Left ventricle myocardium inferior (tissue), 1 donor: ENCODE results near the gene NANOS2. TPM values are rescaled to one million over a fixed set of nuclear protein-coding genes. Genes with fewer than 3 reads are reported as not detected.

Experiments used
- DNase-seq: peaks from one replicate; pipeline ENCODE4 v3.0.0-alpha.2; 2020
- H3K27ac ChIP-seq: fragments of 200-600 bp; replicated peaks from 2 replicates; pipeline ENCODE4 v1.8.0; 2021
- H3K27me3 ChIP-seq: fragments of 200-600 bp; 2 replicates; pipeline ENCODE4 v1.8.0; 2021; ENCODE audit warnings: low read depth
- H3K36me3 ChIP-seq: fragments of 200-600 bp; 2 replicates; pipeline ENCODE4 v1.8.0; 2021
- H3K4me1 ChIP-seq: fragments of 200-600 bp; 2 replicates; pipeline ENCODE4 v1.8.0; 2021
- H3K4me3 ChIP-seq: fragments of 200-600 bp; 2 replicates; pipeline ENCODE4 v1.8.0; 2021; ENCODE audit warnings: mild to moderate bottlenecking, moderate library complexity
- H3K9me3 ChIP-seq: fragments of 200-600 bp; replicated peaks from 2 replicates; pipeline ENCODE4 v1.8.0; 2021
- intact Hi-C: fragments of 100-400 bp; cut with micrococcal nuclease; formaldehyde crosslinking; loops from one replicate; pipeline ENCODE4 v1.11.0; 2022
- total RNA-seq: library from RNA; stranded (reverse); fragmentation: NEBNext Ultra II Directional; extraction: Animal tissue kit (Norgen Biotek cat#: 25700); gene quantifications from one replicate; pipeline ENCODE4 v1.2.1, GENCODE V29; 2021
- TF ChIP-seq, protein P1 (sequence below): fragments of 200-600 bp; IDR thresholded peaks from 2 replicates; pipeline ENCODE4 v1.8.0; 2021; ENCODE audit warnings: antibody characterized with exemption, mild to moderate bottlenecking, borderline replicate concordance
- donor health status: DM: no; HTN: yes; CAD: no; lungs with severe emphysema.

Gene NANOS2
- total RNA-seq, 1 donor from 2014 or later, result not detected

DNA sequence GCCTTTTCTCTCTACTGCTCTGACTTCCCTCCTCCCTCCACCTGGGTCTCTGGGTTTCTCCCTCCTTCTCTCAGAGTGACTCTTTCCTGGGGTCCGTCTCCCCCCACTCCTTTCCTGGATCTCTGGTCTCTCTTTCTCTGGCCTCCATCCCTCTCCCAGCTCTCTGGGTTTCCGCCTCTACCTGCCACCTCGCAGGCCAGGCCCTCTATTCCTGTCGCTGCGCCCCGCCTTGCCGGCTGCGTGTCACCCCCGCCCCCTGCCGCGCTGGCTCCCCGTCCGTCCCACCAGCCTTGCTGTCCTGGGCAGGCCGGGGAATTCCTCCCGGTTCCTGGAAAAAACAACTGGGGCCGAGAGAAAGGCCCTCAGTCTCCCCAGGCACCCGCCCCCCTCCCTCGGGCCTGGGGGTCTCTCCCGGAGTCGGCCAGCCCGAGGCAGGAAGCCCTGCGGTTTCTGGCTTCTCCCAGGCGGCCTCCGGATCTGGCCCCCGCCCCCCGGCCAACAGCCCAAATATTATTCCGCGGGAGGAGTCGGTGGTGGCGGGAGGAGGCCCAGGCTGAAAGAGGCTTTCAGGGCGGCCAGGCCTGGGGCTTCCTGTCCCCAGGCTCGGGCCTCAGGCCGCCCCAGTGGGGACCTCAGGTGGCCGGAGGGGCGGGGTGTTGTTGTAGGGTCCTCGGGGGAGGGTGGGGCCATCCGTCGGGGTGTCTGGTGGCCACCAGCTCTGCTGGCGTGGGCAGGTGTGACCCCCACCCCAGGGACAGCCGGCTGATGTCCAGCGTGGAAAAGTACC is 38.0 kb downstream of the NANOS2 start:
- H3K9me3 ChIP-seq, result no peaks in the 10 kb centered on the region
- intact Hi-C loops, result no loop called here
- no peaks in the 10 kb centered on the region for H3K36me3 ChIP-seq
- peaks cover 17% of the 10 kb centered on the region for H3K27me3 ChIP-seq
- H3K4me3 ChIP-seq, result peak overlapping the region; percentile 48
- peak overlapping the region; percentile 70 for H3K27ac ChIP-seq
- TF ChIP-seq, protein P1, sequence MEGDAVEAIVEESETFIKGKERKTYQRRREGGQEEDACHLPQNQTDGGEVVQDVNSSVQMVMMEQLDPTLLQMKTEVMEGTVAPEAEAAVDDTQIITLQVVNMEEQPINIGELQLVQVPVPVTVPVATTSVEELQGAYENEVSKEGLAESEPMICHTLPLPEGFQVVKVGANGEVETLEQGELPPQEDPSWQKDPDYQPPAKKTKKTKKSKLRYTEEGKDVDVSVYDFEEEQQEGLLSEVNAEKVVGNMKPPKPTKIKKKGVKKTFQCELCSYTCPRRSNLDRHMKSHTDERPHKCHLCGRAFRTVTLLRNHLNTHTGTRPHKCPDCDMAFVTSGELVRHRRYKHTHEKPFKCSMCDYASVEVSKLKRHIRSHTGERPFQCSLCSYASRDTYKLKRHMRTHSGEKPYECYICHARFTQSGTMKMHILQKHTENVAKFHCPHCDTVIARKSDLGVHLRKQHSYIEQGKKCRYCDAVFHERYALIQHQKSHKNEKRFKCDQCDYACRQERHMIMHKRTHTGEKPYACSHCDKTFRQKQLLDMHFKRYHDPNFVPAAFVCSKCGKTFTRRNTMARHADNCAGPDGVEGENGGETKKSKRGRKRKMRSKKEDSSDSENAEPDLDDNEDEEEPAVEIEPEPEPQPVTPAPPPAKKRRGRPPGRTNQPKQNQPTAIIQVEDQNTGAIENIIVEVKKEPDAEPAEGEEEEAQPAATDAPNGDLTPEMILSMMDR, result no peak
- peaks cover 14% of the 10 kb centered on the region for H3K4me1 ChIP-seq
- peak; percentile 41 for DNase-seq

DNA sequence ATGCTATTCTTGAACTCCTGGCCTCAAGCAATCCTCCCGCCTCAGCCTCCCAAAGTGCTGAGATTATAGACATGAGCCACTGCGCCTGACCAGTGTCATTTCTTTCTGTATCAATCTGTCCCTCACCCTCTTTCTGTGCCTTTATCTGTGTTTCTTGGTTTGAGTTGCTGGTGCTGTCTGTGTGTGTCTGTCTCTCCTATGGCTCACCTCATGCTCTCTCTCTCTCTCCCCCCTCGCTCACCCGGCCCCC is 38.5 kb downstream of the NANOS2 start:
- intact Hi-C loops, result no loop called here
- Histone ChIP-seq H3K27me3 (peaks cover 17% of the 10 kb centered on the region), H3K36me3 (no peaks in the 10 kb centered on the region), H3K27ac (peak overlapping the region; percentile 70), H3K4me3 (no peak overlapping the region), H3K4me1 (peaks cover 14% of the 10 kb centered on the region), H3K9me3 (no peaks in the 10 kb centered on the region)
- DNase-seq, result no peak
- TF ChIP-seq, protein P1, result no peak

DNA sequence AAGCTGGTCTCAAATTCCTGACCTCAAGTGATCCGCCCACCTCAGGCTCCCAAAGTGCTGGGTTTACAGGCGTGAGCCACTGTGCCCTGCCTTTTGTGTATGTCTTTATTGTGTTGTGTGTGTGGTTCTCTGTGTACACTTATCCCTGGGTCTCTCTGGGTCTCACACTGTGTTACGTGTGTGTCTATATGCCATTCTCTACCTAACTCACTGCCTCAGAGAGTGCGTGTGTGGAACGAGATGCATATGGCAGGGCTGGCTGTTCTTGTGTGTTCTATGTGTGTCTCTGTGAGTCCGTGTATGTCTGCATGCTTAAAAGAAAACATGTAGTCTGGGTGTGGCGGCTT is 40.0 kb downstream of the NANOS2 start:
- DNase-seq, result no peak
- TF ChIP-seq, protein P1, result no peak
- intact Hi-C loops, result no loop called here

DNA sequence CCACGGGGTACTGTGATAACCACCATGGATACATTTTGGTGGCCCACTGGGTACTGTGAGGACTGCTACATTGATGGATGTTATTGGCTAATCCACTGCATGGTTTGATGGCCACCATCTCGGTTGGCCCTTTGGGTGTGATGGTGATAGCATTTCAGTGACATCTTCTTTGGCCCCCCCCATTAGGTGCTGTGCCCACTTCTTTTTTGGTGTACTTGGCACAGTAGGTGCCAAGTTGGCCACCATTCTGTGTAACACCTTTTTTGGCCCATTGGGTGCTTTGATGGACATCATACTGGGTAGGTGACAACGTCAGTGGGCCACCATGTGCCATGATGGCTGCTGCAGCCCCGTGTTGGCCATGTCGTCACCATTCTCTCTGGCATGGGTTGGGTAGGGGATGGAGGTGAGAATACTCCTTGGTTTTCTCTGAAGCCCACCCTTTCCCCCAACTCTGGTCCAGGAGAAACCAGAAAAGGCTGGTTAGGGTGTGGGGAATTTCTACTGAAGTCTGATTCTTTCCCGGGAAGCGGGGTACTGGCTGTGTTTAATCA is 41.3 kb downstream of the NANOS2 start:
- intact Hi-C loops, result no loop called here
- TF ChIP-seq, protein P1, result no peak
- H3K27ac ChIP-seq, result no peak overlapping the region
- peaks cover 17% of the 10 kb centered on the region for H3K27me3 ChIP-seq
- peaks cover 11% of the 10 kb centered on the region for H3K4me1 ChIP-seq
- no peaks in the 10 kb centered on the region for H3K36me3 ChIP-seq
- H3K9me3 ChIP-seq, result no peaks in the 10 kb centered on the region
- no peak overlapping the region for H3K4me3 ChIP-seq
- no peak for DNase-seq

More for the DNA sequence above, 40.0 kb downstream of the NANOS2 start:
- Histone ChIP-seq H3K27ac (no peak overlapping the region), H3K9me3 (no peaks in the 10 kb centered on the region), H3K27me3 (peaks cover 17% of the 10 kb centered on the region), H3K4me3 (no peak overlapping the region), H3K4me1 (peaks cover 11% of the 10 kb centered on the region), H3K36me3 (no peaks in the 10 kb centered on the region)

DNA sequence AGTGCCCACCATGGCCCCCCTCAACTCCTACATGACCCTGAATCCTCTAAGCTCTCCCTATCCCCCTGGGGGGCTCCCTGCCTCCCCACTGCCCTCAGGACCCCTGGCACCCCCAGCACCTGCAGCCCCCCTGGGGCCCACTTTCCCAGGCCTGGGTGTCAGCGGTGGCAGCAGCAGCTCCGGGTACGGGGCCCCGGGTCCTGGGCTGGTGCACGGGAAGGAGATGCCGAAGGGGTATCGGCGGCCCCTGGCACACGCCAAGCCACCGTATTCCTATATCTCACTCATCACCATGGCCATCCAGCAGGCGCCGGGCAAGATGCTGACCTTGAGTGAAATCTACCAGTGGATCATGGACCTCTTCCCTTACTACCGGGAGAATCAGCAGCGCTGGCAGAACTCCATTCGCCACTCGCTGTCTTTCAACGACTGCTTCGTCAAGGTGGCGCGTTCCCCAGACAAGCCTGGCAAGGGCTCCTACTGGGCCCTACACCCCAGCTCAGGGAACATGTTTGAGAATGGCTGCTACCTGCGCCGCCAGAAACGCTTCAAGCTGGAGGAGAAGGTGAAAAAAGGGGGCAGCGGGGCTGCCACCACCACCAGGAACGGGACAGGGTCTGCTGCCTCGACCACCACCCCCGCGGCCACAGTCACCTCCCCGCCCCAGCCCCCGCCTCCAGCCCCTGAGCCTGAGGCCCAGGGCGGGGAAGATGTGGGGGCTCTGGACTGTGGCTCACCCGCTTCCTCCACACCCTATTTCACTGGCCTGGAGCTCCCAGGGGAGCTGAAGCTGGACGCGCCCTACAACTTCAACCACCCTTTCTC is 42.3 kb downstream of the NANOS2 start:
- intact Hi-C loops, result no loop called here
- H3K27me3 ChIP-seq, result peaks cover 16% of the 10 kb centered on the region
- H3K4me3 ChIP-seq, result no peak overlapping the region

More for the DNA sequence above, 42.3 kb downstream of the NANOS2 start:
- no peaks in the 10 kb centered on the region for H3K36me3 ChIP-seq
- H3K4me1 ChIP-seq, result peaks cover 11% of the 10 kb centered on the region
- H3K27ac ChIP-seq, result no peak overlapping the region
- no peaks in the 10 kb centered on the region for H3K9me3 ChIP-seq
- TF ChIP-seq, protein P1, result no peak
- DNase-seq, result no peak
